ENCODE results near the gene C10orf90. TPM values are rescaled to one million over a fixed set of nuclear protein-coding genes. Genes with fewer than 3 reads are reported as not detected.

Gene C10orf90
- total RNA-seq, 4 donors from 2014 or later: 2.7 to 5.8 (median 4.0) TPM

DNA sequence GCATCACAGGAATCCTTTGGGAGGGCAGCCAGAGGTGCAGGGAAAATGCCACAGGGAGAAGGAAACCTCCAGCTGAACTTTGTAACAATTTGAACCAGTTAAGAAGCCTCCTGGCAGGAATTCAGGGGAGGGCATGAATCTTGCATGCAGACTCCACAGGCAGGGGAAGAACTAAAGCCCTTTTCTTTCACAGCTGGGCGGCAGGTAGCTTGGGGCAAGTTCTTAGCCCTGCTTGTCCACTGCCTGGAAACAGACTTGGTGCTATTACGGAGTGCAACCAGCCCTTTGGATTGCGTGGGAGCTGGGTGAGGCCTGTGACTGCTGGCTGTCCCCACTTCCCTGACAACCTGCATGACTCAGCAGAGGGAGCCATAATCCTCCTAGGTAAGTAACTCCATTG, 230.6 kb downstream of the C10orf90 start:
- intact Hi-C loops (cut with DNase I; ENCODE audit: low total_unique reads): no loop called here
- no peak for TF ChIP-seq POLR2A (IDR thresholded peaks at IDR 0.05)
- TF ChIP-seq, protein P1, sequence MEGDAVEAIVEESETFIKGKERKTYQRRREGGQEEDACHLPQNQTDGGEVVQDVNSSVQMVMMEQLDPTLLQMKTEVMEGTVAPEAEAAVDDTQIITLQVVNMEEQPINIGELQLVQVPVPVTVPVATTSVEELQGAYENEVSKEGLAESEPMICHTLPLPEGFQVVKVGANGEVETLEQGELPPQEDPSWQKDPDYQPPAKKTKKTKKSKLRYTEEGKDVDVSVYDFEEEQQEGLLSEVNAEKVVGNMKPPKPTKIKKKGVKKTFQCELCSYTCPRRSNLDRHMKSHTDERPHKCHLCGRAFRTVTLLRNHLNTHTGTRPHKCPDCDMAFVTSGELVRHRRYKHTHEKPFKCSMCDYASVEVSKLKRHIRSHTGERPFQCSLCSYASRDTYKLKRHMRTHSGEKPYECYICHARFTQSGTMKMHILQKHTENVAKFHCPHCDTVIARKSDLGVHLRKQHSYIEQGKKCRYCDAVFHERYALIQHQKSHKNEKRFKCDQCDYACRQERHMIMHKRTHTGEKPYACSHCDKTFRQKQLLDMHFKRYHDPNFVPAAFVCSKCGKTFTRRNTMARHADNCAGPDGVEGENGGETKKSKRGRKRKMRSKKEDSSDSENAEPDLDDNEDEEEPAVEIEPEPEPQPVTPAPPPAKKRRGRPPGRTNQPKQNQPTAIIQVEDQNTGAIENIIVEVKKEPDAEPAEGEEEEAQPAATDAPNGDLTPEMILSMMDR (IDR thresholded peaks at IDR 0.05): no peak
- H3K4me3 ChIP-seq (ENCODE audit: low read depth, poor library complexity, severe bottlenecking): no peak overlapping the region
- 61 to 82% methylated on average over 3 of the region's 3 CpGs for WGBS, 2 donors
- peak in 1 of 2 donors; percentile 42 for DNase-seq (ENCODE audit: low spot score in 2 of 2)

DNA sequence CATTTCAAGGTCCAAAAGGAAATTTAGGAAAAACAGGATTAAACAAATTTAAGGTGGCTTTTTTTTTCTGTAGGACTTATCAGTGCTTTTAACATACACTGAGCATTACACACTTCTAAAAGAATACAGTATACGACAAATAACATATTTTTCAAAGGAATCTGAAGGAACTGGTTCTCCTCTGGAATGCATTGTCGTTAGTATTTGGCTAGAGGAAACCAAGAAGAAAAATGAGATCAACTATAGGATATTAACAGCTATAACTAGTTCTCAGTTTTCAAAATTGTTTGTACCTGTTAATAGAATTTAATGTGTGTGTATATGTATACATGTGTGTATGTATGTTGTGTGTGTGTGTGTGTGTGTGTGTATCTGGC, 232.1 kb downstream of the C10orf90 start:
- WGBS, 2 donors: 58 to 61% methylated on average over 2 of the region's 2 CpGs
- TF ChIP-seq, protein P1 (IDR thresholded peaks at IDR 0.05): no peak
- no peak for TF ChIP-seq POLR2A (IDR thresholded peaks at IDR 0.05)
- intact Hi-C loops (cut with DNase I; ENCODE audit: low total_unique reads): no loop called here
- H3K4me3 ChIP-seq (ENCODE audit: low read depth, poor library complexity, severe bottlenecking): no peak overlapping the region
- DNase-seq (ENCODE audit: low spot score in 2 of 2): no peak

DNA sequence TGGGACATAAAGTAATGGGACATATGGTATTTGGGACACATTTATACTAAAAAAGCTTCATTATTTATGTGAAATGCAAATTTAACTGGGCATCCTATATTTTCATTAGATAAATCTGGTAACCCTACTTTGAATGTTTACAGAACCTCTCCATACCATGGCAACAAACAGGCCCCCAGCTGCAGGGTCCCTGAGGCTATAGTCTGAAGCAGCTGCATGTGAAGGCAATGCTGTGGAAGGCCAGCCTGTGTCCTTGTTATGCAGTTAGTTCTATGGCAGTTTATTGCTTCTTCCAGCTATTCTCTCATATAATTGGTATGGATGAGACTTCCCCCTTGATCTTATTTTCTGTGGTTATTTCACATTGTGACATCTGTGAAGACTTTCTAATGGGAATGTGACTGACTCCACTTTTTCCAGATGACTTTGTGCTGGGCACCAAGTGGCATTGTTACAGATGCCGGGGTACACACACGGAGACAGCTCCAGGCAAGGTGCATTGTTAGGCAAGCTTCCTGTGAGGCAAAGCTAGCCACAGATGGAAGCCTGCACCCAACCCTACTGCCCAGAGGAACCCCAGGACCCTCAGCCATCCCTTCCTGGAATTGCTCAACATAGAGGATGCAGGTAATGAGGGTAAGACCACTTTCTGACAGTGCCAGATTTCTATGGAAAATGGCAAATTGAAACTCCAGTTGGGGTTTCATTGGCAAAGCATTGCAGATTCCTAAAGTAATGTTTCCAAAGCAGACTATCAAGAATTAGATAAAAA, 232.7 kb downstream of the C10orf90 start:
- no peak overlapping the region for H3K4me3 ChIP-seq (ENCODE audit: low read depth, poor library complexity, severe bottlenecking)
- intact Hi-C loops (cut with DNase I; ENCODE audit: low total_unique reads): no loop called here
- WGBS, 2 donors: 50 to 57% methylated on average over 2 of the region's 2 CpGs
- no peak for TF ChIP-seq POLR2A (IDR thresholded peaks at IDR 0.05)
- TF ChIP-seq, protein P1 (IDR thresholded peaks at IDR 0.05): no peak
- DNase-seq (ENCODE audit: low spot score in 2 of 2): no peak

DNA sequence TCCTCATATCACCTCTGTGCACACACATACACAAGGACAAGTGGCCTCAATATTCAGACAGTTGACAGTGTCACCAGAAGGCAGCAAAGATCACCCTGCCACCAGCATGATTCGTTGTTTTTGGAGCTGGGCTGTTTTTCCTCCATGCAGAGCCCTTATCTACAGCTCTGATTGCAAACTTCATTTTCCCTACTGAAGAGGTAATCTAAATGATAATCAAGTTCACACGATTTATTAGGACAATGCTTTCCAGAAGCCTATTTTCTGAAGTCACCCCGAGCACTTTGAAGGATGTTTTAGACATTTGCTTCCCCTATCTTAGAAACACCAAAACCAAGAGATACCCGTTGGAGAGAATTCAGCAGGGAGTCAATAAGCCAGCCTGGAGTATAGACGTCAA, 236.3 kb downstream of the C10orf90 start:
- TF ChIP-seq POLR2A (IDR thresholded peaks at IDR 0.05): no peak
- TF ChIP-seq, protein P1 (IDR thresholded peaks at IDR 0.05): no peak
- 73 to 85% methylated on average over 5 of the region's 5 CpGs for WGBS, 2 donors
- no peak overlapping the region for H3K4me3 ChIP-seq (ENCODE audit: low read depth, poor library complexity, severe bottlenecking)
- DNase-seq (ENCODE audit: low spot score in 2 of 2): no peak
- intact Hi-C loops (cut with DNase I; ENCODE audit: low total_unique reads): no loop called here

DNA sequence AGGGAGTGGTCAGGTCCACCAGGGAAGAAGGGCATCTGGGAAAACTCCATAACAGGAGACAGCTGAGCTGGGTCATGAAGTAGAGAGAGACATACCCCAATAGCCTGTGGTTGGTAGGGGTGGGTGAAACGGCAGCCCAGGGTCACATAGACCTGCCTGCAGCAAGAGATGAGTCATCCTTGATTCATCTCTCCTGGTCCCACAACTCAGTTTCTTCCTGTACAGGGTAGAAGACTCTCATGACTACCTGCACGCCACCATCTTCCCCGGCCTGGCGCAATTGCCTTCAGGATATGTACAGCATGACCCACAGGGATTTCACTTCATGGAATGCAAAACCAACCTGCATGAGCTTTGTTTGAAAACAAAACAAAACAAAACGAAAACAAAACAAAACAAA, 237.1 kb downstream of the C10orf90 start:
- DNase-seq (ENCODE audit: low spot score in 2 of 2): no peak
- H3K4me3 ChIP-seq (ENCODE audit: low read depth, poor library complexity, severe bottlenecking): no peak overlapping the region
- intact Hi-C loops (cut with DNase I; ENCODE audit: low total_unique reads): no loop called here
- TF ChIP-seq, protein P1 (IDR thresholded peaks at IDR 0.05): no peak
- no peak for TF ChIP-seq POLR2A (IDR thresholded peaks at IDR 0.05)
- WGBS, 2 donors: 74 to 81% methylated on average over 5 of the region's 5 CpGs

DNA sequence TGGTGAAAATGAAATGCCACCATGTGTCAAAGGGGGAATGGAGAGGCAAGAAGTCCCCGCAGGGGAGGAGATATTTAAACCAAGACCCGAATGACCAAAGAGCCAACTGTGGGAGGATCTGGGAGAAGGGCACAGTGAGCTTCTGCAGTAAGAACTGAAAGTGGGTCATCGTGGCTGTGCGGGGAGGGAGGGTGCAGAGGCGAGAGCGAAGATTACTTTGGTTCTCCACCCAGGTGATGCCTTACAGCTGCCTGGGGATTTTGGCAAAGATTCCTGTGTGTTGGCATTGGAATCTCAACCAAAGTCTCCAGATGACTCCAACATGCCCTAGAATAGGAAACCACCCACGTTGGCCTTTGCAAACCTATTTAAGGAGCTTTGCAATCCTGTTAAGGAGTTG, 238.0 kb downstream of the C10orf90 start:
- WGBS, 2 donors: 48 to 64% methylated on average over 7 of the region's 7 CpGs
- TF ChIP-seq, protein P1 (IDR thresholded peaks at IDR 0.05): no peak
- no peak for TF ChIP-seq POLR2A (IDR thresholded peaks at IDR 0.05)
- intact Hi-C loops (cut with DNase I; ENCODE audit: low total_unique reads): no loop called here
- DNase-seq (ENCODE audit: low spot score in 2 of 2): no peak
- H3K4me3 ChIP-seq (ENCODE audit: low read depth, poor library complexity, severe bottlenecking): no peak overlapping the region
